A549 (cell line): ENCODE measurements around the gene TESK2.

Source experiments
- ESRRA ChIP-seq: fragments of 150-350 bp; IDR thresholded peaks from 2 replicates; pipeline ENCODE4 v1.6.1; 2014; ENCODE audit warnings: mild to moderate bottlenecking, low read length, borderline replicate concordance
- NFE2L2 ChIP-seq: fragments of 150-350 bp; conservative IDR thresholded peaks from 2 replicates; pipeline ENCODE4 v1.6.1; 2014; ENCODE audit warnings: low read length
- TP53 ChIP-seq: fragments of 250-450 bp; sonication (Bioruptor Pico); IDR thresholded peaks from 2 replicates; pipeline ENCODE4 v1.5.0; 2021; ENCODE audit warnings: mild to moderate bottlenecking, moderate library complexity
- TF ChIP-seq, protein P1 (sequence below): fragments of 200-600 bp; sonication (generic); IDR thresholded peaks from 2 replicates; pipeline ENCODE4 v1.6.1; 2016; ENCODE audit warnings: antibody characterized with exemption, mild to moderate bottlenecking, moderate library complexity

GRCh38 chr1:45490121-45490625 is 790 bp downstream of the TESK2 start:
- TF ChIP-seq, protein P1, sequence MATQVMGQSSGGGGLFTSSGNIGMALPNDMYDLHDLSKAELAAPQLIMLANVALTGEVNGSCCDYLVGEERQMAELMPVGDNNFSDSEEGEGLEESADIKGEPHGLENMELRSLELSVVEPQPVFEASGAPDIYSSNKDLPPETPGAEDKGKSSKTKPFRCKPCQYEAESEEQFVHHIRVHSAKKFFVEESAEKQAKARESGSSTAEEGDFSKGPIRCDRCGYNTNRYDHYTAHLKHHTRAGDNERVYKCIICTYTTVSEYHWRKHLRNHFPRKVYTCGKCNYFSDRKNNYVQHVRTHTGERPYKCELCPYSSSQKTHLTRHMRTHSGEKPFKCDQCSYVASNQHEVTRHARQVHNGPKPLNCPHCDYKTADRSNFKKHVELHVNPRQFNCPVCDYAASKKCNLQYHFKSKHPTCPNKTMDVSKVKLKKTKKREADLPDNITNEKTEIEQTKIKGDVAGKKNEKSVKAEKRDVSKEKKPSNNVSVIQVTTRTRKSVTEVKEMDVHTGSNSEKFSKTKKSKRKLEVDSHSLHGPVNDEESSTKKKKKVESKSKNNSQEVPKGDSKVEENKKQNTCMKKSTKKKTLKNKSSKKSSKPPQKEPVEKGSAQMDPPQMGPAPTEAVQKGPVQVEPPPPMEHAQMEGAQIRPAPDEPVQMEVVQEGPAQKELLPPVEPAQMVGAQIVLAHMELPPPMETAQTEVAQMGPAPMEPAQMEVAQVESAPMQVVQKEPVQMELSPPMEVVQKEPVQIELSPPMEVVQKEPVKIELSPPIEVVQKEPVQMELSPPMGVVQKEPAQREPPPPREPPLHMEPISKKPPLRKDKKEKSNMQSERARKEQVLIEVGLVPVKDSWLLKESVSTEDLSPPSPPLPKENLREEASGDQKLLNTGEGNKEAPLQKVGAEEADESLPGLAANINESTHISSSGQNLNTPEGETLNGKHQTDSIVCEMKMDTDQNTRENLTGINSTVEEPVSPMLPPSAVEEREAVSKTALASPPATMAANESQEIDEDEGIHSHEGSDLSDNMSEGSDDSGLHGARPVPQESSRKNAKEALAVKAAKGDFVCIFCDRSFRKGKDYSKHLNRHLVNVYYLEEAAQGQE = no peak
- TF ChIP-seq TP53 (CRISPR knock-in tag) (no peak), ESRRA (no peak), NFE2L2 (no peak)
